Neural progenitor cell (in vitro differentiated cells): ENCODE measurements around the gene B3GNT5.

Source experiments
- EZH2 ChIP-seq: fragments of 200-600 bp; sonication (generic); IDR thresholded peaks from 2 replicates; pipeline ENCODE4 v1.6.1; 2017; ENCODE audit warnings: antibody characterized with exemption, mild to moderate bottlenecking, moderate library complexity
- EZH2phosphoT487 ChIP-seq: fragments of 200-600 bp; sonication (generic); IDR thresholded peaks from 2 replicates; pipeline ENCODE4 v1.6.1; 2017; ENCODE audit warnings: antibody characterized with exemption
- TF ChIP-seq, protein P1 (sequence below): fragments of 200-600 bp; sonication (generic); IDR thresholded peaks from 2 replicates; pipeline ENCODE4 v1.5.1; 2017; ENCODE audit warnings: antibody characterized with exemption, mild to moderate bottlenecking

DNA sequence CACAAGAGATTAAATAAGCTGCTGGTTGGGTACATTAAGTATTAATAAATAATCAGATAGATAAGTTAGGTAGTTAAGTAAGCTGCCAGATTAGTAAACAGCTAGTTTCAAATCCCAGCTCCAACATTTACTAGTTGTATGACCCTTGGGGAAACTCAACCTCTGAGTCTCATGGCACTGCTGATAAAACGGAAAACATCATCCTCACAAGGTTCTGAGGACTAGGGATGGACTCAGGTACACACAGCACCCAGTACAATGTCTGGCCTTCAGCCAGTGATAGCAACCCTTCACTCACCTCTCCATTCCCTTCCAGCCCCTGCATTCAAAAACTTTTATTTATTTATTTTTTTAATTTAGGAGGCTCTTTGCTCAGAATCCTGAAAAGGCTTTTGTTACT is 32.3 kb downstream of the B3GNT5 start:
- TF ChIP-seq, protein P1, sequence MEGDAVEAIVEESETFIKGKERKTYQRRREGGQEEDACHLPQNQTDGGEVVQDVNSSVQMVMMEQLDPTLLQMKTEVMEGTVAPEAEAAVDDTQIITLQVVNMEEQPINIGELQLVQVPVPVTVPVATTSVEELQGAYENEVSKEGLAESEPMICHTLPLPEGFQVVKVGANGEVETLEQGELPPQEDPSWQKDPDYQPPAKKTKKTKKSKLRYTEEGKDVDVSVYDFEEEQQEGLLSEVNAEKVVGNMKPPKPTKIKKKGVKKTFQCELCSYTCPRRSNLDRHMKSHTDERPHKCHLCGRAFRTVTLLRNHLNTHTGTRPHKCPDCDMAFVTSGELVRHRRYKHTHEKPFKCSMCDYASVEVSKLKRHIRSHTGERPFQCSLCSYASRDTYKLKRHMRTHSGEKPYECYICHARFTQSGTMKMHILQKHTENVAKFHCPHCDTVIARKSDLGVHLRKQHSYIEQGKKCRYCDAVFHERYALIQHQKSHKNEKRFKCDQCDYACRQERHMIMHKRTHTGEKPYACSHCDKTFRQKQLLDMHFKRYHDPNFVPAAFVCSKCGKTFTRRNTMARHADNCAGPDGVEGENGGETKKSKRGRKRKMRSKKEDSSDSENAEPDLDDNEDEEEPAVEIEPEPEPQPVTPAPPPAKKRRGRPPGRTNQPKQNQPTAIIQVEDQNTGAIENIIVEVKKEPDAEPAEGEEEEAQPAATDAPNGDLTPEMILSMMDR = no peak
- TF ChIP-seq EZH2 (no peak), EZH2phosphoT487 (no peak)
